Stimulated activated CD4-positive, alpha-beta T cell treated with anti-CD3 and anti-CD28 coated beads, Interleukin-12 subunit alpha, Interleukin-12 subunit beta, amount 100 ng/mL, for 4 hours (primary cell): ENCODE measurements around the gene STRA6.

Experiments used
- DNase-seq: peaks from one replicate; pipeline ENCODE4 v3.0.0-alpha.2; 2020

STRA6 gene

DNA sequence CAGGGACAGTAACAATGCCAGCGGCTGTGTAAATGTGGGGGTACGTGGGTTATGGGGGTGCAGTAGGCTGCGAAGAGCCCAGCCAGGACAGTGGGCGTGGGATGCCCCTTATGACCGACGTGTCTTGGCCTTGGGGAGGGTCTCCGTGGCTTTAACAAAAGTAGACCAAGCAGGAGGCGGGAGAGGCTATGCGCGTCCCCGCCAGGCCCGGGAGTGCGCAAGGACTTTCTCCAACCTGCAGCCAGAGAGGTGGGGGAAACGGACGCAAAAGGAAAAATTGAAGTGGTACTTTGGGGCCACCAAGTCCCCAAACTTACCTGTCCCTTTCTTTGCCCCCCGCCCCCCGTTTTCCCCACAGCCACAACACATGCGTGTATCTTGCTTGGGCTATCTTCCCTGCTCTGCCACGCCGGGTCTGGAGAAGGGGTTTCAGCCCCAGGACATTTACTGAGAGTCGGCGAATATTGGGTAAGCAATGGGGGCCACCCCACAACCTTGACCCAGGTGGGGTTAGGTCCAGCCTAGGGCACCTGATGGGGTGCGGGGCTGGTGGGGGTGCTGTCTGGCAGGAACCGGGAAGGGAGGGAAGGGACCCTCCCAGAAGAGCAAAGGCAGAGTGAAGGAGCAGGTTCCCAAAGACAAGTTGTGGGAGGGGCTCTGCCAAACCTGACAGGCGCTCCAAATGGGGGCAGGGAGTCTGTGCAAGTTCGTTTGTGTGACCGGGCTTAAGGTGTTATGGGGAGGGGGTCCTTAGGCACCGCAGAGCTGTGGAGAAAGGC, 71.5 kb downstream of the STRA6 start:
- no peak for DNase-seq

DNA sequence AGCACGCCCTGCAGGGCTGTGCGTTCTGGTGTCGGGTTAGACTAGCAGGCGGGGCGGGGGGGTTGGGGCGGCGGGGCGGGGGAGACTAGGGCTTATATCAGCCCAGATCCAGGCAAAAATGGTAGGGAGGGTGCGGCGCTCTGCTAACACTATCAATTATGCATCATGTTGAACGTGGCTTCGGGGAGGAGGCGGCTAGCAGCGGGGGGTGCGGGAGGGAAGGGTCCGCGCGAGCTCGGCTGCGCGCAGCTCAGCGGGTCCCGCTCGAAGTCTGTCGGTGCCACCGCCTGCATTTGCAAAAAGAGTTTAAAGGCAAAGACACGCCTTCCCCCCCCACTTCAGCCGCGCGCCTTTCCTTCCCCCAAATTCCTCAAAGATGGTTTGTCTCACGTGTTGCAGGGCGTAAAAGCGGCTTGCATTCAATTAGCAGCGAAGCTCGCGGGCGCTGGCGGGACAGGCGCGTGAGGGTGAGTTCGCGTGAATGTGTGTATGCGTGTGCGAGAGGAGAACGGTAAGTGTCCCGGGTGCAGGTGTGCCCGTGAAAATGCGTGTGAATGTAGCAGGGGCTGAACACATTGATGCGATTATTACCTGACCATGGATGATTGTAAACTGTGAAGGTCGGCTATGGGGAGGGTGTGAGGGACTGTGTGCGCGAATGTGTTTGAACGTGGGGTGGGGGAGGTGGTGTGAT, 72.3 kb downstream of the STRA6 start, which contains the start of gene ISLR2:
TSS of gene ISLR2 (plus strand) at position 432 of the 694 bp plus-strand sequence. CDS start 2,169 bp downstream, outside the sequence.
- DNase-seq: no peak

DNA sequence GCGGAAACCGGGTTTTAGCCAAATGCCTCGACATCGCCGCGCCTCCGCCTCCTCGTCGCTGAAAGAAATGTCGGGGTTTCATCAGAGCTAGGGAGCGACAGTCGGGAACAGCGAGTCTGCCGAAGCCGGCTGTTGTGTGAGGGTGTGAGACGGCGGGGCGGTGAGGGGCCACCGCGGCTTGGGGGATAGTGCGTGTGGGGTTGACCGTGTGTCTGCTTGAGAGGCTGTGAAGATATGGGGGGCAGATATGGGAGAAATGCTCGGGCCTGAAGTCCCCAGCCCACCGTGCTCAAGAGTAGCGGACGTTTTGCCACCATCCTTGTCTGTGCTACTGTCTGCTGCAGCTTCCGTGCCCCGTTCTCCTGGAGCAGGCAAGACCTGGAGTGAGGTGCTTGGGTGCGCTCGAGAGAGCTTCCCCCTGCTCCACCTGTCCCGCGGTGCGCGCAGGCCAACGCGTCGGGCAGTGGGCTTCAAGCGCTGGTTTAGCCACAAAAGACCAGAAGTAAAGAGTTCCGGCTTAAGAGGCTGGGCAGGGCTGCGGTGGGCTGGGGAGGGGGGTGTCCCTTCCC, 72.9 kb downstream of the STRA6 start:
- DNase-seq: no peak
